Loucy (cell line): ENCODE results near the gene PLA2G2C.

Experiments used
- EZH2phosphoT487 ChIP-seq: fragments of 200-600 bp; IDR thresholded peaks from 2 replicates; pipeline ENCODE4 v1.6.1; 2018; ENCODE audit warnings: antibody characterized with exemption, mild to moderate bottlenecking, moderate library complexity, borderline replicate concordance
- TF ChIP-seq, protein P1 (sequence below): fragments of 200-600 bp; sonication (generic); conservative IDR thresholded peaks from 2 replicates; pipeline ENCODE4 v1.5.1; 2014; ENCODE audit warnings: mild to moderate bottlenecking, antibody characterized with exemption, low read length

GRCh38 chr1:20160034-20160433 lies 26.3 kb downstream of the PLA2G2C start:
- TF ChIP-seq, protein P1, sequence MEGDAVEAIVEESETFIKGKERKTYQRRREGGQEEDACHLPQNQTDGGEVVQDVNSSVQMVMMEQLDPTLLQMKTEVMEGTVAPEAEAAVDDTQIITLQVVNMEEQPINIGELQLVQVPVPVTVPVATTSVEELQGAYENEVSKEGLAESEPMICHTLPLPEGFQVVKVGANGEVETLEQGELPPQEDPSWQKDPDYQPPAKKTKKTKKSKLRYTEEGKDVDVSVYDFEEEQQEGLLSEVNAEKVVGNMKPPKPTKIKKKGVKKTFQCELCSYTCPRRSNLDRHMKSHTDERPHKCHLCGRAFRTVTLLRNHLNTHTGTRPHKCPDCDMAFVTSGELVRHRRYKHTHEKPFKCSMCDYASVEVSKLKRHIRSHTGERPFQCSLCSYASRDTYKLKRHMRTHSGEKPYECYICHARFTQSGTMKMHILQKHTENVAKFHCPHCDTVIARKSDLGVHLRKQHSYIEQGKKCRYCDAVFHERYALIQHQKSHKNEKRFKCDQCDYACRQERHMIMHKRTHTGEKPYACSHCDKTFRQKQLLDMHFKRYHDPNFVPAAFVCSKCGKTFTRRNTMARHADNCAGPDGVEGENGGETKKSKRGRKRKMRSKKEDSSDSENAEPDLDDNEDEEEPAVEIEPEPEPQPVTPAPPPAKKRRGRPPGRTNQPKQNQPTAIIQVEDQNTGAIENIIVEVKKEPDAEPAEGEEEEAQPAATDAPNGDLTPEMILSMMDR = no peak
- TF ChIP-seq EZH2phosphoT487 = no peak
